ENCODE measurements around the gene MACROD2.

The MACROD2 gene

DNA sequence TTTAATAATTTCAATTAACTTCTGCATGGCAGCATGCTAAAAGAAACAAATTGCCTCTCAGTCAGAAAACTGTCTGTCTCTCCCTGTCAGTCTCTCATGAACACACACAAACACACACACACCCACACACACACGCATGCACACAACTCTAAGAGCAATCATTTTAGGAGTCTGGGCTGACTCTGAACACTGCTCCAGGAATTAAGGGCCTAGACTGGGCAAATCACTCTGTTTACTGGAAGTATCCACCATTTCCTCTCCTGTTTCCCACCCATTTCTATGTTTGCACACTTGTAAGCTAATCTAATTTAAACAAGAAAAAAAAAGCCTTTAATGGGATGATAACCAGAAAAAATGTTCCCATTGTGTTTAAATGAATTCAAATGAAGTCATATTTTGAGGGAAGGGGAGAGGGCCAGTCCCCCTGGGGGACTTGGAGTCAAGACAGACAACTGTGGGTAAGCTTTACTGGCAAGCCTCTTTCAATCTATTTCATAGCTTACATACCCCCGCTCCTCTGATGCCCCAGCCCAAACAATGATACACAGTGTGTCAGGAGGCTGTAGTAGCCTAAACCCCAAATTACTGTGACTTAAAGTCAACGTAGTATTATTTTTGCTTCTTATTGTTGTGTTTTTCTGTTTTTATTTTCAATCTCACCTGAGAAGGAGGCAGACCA is 789.9 kb downstream of the MACROD2 start:
- no peak for DNase-seq

GRCh38 chr20:14790190-14790589 is 794.9 kb downstream of the MACROD2 start:
- DNase-seq, result no peak

DNA sequence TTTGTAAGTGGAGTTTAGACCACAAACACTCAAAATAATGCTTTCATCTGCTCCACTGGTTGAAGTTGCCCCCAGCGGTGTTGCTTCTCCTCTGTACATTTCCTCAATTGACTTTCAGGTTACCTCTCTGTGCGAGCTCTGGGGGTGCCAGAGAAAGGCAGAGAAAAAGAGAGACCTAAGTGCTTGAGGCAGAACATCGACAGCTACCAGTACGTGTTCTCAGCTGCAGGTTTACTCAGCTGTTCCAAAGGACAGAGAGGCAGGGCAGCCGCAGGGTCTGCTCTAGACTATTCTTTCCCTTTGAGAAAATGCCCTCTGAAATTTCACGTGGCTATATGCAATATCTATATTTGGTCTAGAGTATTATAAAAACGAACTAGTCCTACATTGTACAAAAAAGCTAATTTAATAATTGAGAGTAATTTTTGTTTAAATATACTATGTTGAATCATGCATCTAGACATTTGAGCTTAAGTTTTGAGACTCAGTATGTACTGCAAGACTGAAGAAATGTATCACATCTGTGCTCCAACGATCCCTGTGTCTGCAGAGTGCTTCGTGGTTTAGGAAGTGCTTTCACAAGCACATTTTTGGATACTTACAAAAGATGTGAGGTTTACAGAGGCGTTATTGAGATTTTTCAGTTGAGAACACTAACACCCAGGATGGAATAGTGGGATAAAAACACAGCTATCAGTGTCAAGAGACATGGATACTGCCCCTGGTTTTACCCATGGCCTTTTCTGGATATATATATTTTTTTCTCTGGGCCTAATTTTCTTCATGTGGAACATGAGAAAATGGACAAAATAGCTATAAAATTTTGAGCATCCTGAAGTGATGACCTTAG is 795.7 kb downstream of the MACROD2 start:
- no peak for DNase-seq

- no peak for DNase-seq
Measured at GRCh38 chr20:14792915-14793314, 797.6 kb downstream of the MACROD2 start.

- DNase-seq, result no peak
Measured at GRCh38 chr20:14799545-14800216, 804.4 kb downstream of the MACROD2 start.

DNA sequence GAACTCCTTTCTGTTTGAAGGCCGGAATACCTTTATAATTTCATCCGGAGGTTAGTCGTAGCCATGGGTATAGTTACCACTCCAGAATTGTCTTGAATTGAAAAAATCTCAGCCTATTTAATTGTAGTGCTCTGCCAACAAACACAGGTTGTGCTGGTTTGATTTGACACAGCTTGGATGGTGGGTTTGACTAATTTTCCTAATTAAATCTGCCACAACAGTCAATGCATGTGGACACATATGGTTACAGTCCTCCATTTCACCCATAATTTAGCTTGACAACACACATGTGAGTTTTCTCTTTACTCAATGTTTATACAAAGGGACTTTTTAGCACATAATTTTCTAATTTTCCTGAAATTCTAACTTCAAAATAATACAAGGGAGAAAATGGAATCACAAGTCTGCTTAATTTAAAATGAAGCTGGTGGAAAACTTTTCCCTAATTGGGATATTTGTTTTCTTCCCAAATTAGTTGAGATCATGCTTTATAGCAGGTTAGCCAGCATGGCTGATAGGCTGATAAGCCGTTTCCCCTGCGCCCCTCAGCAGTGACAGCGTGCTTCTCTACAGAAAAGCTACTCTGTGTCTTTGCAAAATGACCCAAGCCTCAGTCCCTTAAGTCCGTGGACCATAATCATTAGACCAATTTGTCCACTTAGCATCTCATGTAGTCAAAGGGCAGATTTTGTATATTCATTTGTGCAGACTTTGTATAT is 805.5 kb downstream of the MACROD2 start:
- DNase-seq, result no peak

- DNase-seq, result no peak
Measured at GRCh38 chr20:14801591-14802325, 806.4 kb downstream of the MACROD2 start.

DNA sequence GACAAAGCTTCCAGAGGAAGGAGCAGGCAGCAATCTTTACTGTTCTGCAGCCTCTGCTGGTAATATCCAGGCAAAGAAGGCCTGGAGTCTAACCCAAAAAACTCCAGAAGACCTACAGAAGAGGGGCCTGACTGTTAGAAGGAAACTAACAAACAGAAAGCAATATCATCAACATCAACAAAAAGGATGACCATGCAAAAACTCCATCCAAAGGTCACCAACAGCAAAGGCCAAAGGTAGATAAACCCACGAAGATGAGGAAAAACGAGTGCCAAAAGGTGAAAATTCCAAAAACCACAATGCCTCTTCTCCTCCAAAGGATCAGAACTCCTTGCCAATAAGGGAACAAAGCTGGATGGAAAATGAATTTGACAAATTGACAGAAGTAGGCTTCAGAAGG is 811.9 kb downstream of the MACROD2 start:
- no peak for DNase-seq

GRCh38 chr20:14815340-14815739 is 820.0 kb downstream of the MACROD2 start:
- no peak for DNase-seq

DNA sequence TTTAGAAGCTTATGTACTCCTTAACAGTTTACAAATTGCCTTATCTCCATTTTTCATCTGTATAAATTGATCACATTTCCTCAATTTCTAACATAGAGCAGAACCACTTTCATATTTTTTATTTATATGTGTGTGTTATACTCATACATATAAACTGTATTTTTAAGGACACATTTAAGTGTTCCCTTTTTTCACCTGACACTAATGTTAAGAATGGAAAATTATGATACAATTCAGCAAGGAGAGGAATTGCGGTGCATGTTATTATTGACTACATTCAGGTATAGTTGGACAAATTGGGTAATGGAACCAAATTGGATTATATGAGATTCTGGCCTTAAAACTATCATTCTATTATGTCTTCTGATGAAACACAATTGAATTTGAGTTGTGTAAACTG is 821.2 kb downstream of the MACROD2 start:
- DNase-seq, result no peak

GRCh38 chr20:14817101-14817500 is 821.8 kb downstream of the MACROD2 start:
- no peak for DNase-seq

GRCh38 chr20:14820771-14821170 is 825.5 kb downstream of the MACROD2 start:
- DNase-seq, result no peak

DNA sequence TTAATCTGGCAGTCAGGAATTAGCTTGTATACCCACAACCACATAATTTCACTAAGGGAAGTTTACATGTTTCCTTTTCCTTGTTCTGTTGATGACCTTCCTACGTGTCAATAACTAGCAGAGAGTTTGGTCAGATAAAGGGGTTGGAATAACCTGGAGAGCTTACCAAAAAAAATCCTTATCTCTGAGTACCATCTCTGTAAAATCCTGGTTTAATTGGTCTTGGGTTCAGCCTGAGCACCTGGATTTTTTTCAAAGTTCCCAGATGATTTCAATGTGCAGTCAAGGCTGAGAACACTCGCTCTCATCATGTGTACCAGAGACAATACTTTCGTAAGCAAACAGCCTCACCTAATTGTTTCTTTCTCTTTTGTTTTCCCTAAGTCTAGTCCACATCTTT is 825.9 kb downstream of the MACROD2 start:
- no peak for DNase-seq

DNA sequence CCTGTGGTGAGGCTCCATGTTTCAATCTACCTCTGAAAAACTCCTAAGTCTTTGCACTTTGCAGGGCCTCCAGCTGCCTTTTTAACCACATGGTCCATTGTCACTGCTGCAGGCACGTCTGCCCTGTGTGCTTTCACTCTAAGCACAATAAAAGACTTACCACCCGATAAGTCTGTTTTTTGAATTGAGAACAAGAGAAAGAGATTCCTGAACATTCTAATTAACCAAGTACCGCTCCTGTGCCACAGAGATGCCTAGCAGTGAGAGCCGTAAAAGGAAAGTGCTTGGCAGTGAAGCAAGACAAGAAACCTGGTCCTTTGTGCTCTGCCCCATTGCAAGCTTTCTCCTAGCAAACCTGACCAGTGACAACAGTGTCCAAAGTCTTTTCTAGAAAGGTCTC is 829.7 kb downstream of the MACROD2 start:
- no peak for DNase-seq

GRCh38 chr20:14826543-14827313 is 831.4 kb downstream of the MACROD2 start:
- DNase-seq, result peak; percentile 82

- no peak for DNase-seq
Measured at GRCh38 chr20:14828459-14828858, 833.1 kb downstream of the MACROD2 start.

GRCh38 chr20:14829906-14830305 is 834.6 kb downstream of the MACROD2 start:
- DNase-seq, result peak; percentile 27

DNA sequence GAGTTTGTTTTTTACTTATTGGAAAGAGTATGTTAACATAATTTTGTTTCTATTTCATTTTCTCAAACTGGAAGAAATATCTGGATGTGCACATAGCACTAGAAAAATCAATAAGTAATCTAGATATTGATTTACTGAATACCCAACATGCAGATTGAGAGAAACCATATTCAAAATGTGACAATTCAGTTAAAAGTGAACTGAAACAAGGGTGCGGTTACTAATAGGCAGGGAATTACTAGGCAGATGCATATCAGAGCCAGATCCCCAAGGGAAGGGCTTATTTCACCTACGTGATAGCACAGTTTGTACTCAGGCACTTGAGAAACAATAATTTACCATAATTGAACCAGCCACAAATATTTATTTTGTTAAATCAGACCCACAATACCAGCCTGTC is 835.1 kb downstream of the MACROD2 start:
- DNase-seq, result peak; percentile 82

- no peak for DNase-seq
Measured at GRCh38 chr20:14830899-14831298, 835.6 kb downstream of the MACROD2 start.

GRCh38 chr20:14832630-14833029 is 837.3 kb downstream of the MACROD2 start:
- DNase-seq, result no peak
